SHP77 treated with DMSO at 0.1 percent for 48 hours (cell line): ENCODE results near the gene TGFB3.
"Not testable (repeated sequence)": the region's sequence is repeated elsewhere in the genome, so short reads cannot be mapped to it uniquely, and the experiment has no call there.

Experiments
- DNase-seq: peaks from one replicate; lab custom pipeline; 2025; lab: John Stamatoyannopoulos, UW

The TGFB3 gene

GRCh38 chr14:75981426-75982265, at the start of gene TGFB3:
Gene TGFB3 (minus strand): TSS chr14:75981995. CDS start chr14:75980893, 1,102 bp downstream.
- DNase-seq = no peak

- DNase-seq = no peak
Measured at GRCh38 chr14:76024211-76024907, 42.6 kb upstream of the TGFB3 start.

- DNase-seq = no peak
Measured at GRCh38 chr14:76023757-76024156, 42.0 kb upstream of the TGFB3 start.

- no peak for DNase-seq
Measured at GRCh38 chr14:76022991-76023390, 41.2 kb upstream of the TGFB3 start.

GRCh38 chr14:76019676-76020075, 37.9 kb upstream of the TGFB3 start:
- no peak for DNase-seq

- DNase-seq = no peak
Measured at GRCh38 chr14:76015668-76016067, 33.9 kb upstream of the TGFB3 start.

- no peak for DNase-seq
Measured at GRCh38 chr14:76015191-76015590, 33.4 kb upstream of the TGFB3 start.

- DNase-seq = no peak
Measured at GRCh38 chr14:76012354-76012753, 30.6 kb upstream of the TGFB3 start.

- no peak for DNase-seq
Measured at GRCh38 chr14:76011930-76012329, 30.1 kb upstream of the TGFB3 start.

GRCh38 chr14:76009627-76010026, 27.8 kb upstream of the TGFB3 start:
- not testable (repeated sequence) for DNase-seq

- no peak for DNase-seq
Measured at GRCh38 chr14:76007852-76008251, 26.1 kb upstream of the TGFB3 start.

- no peak for DNase-seq
Measured at GRCh38 chr14:76007379-76007778, 25.6 kb upstream of the TGFB3 start.

- no peak for DNase-seq
Measured at GRCh38 chr14:76006253-76006652, 24.5 kb upstream of the TGFB3 start.

- no peak for DNase-seq
Measured at GRCh38 chr14:76002383-76002782, 20.6 kb upstream of the TGFB3 start.

- DNase-seq = no peak
Measured at GRCh38 chr14:75999511-76000190, 17.9 kb upstream of the TGFB3 start.

- no peak for DNase-seq
Measured at GRCh38 chr14:75996488-75996887, 14.7 kb upstream of the TGFB3 start.

GRCh38 chr14:75995372-75996041, 13.7 kb upstream of the TGFB3 start:
- DNase-seq = no peak

GRCh38 chr14:75993567-75994041, 11.8 kb upstream of the TGFB3 start:
- DNase-seq = no peak

- DNase-seq = no peak
Measured at GRCh38 chr14:75991753-75992152, 10.0 kb upstream of the TGFB3 start.

GRCh38 chr14:75990297-75990696, 8.5 kb upstream of the TGFB3 start:
- no peak for DNase-seq

- no peak for DNase-seq
Measured at GRCh38 chr14:75989134-75989533, 7.3 kb upstream of the TGFB3 start.
